Panc1 (cell line): Measurements from ENCODE around the gene TACC2.

Source experiments
- CTCF ChIP-seq: fragments of 450-650 bp; IDR thresholded peaks from 2 replicates; pipeline ENCODE4 v1.5.1; 2017; ENCODE audit warnings: mild to moderate bottlenecking
- POLR2AphosphoS5 ChIP-seq: IDR thresholded peaks from 2 replicates; pipeline ENCODE4 v1.6.1; 2012; ENCODE audit warnings: mild to moderate bottlenecking, low read depth, low read length, moderate library complexity

GRCh38 chr10:122082616-122083477, 93.9 kb downstream of the TACC2 start:
- no peak for TF ChIP-seq POLR2AphosphoS5
- no peak for TF ChIP-seq CTCF
